Neuron (in vitro differentiated cells): ENCODE data around the gene TWIST2.

Experiments
- H2AFZ ChIP-seq: one replicate; pipeline ENCODE4 v1.6.1; 2013; ENCODE audit warnings: low read depth, mild to moderate bottlenecking, inconsistent platforms, low read length, moderate library complexity
- H3K27me3 ChIP-seq: one replicate; pipeline ENCODE4 v1.6.1; 2013; ENCODE audit warnings: low read length; ENCODE audit not compliant: insufficient read depth
- H3K36me3 ChIP-seq: one replicate; pipeline ENCODE4 v1.6.1; 2013; ENCODE audit warnings: low read length; ENCODE audit not compliant: insufficient read depth
- H3K4me1 ChIP-seq: one replicate; pipeline ENCODE4 v1.6.1; 2013; ENCODE audit warnings: low read length; ENCODE audit not compliant: insufficient read depth
- H3K4me3 ChIP-seq: 2 replicates; pipeline ENCODE4 v1.5.1; 2013; ENCODE audit warnings: mild to moderate bottlenecking, low read length, moderate library complexity
- H3K9me3 ChIP-seq: one replicate; pipeline ENCODE4 v1.6.1; 2013; ENCODE audit warnings: low read length

The TWIST2 gene

DNA sequence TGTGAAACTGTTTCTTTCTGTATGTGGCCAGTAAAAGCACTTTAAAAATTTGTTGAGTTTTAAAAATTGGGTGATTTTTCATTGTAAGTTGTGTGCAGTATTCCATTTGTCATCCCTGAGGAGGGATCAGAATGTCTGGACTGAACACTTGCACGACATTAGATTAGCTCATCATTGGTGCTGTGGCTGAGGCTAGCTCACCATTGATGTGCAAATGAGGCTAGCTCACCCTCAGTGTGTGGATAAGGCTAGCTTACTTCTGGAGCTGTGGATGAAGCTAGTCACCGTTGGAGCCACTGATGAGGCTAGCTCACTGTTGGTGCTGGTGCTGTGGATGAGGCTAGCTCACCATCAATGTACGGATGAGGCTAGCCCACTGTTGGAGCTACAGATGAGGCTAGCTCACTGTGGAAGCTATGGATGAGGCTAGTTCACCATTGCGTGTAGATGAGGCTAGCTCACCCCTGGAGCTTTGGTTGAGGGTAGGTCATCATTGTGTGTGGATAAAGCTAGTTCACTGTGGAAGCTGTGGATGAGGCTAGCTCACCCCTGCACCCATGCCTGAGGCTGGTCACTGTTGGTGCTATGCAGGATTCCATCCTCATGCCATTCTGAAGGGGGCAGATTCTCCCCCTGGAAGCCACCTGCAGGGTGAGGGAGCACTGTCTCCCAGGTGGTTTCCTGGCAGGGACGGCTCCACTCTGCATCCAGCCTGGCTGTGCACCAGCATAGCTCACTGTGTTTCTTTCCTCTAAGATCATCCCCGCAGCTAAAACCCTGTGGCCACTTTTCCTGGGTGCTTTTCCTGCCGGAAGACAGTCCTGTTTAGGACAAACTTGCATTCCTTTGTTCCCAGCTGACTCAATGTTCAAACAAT is 101.1 kb downstream of the TWIST2 start:
- Histone ChIP-seq H3K36me3 (no peaks in the 10 kb centered on the region), H2AFZ (no peak overlapping the region), H3K27me3 (no peaks in the 10 kb centered on the region), H3K4me1 (no peaks in the 10 kb centered on the region), H3K9me3 (peaks cover 1% of the 10 kb centered on the region), H3K4me3 (no peak overlapping the region)

- Histone ChIP-seq H3K4me1 (no peaks in the 10 kb centered on the region), H3K9me3 (peaks cover 1% of the 10 kb centered on the region), H3K36me3 (no peaks in the 10 kb centered on the region)
Measured at GRCh38 chr2:238949710-238950345, 101.9 kb downstream of the TWIST2 start.

GRCh38 chr2:238950551-238950950 is 102.7 kb downstream of the TWIST2 start:
- no peaks in the 10 kb centered on the region for H3K27me3 ChIP-seq
- H3K4me3 ChIP-seq: no peak overlapping the region
- H3K4me1 ChIP-seq: no peaks in the 10 kb centered on the region

More at GRCh38 chr2:238949710-238950345, 101.9 kb downstream of the TWIST2 start:
- Histone ChIP-seq H3K4me3 (no peak overlapping the region), H2AFZ (no peak overlapping the region), H3K27me3 (no peaks in the 10 kb centered on the region)

DNA sequence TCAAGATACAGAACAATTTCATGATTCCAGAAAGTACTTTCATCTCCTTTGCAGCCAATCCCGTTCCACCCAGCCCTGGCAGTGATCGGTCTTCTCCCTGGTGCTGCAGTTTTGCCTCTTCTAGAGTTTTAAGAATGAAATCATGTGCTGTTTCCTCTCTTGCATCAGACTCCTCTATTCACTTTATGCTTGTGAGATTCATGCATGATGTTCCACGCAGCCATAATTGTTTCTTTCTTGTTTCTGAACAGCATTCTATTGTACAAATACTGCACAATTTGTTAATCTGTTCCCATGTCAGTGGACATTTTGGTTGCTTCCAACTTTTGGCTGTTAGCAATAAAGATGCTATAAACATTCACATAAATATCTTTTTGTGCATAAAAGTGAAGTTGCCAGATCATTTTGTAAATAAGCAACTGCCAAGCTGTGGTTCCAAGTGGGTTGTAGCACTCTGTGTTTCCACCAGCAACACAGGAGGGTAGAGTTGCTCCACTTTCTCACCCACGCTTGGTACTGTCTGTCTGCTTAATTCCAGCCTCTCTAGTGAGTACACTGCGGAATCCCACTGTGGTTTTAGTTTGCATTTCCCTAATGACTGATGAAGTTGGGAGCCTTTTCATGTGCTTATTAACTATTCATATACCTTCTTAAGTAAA is 104.5 kb downstream of the TWIST2 start:
- Histone ChIP-seq H3K36me3 (no peaks in the 10 kb centered on the region), H3K9me3 (no peaks in the 10 kb centered on the region), H2AFZ (no peak overlapping the region), H3K4me1 (no peaks in the 10 kb centered on the region), H3K27me3 (no peaks in the 10 kb centered on the region), H3K4me3 (no peak overlapping the region)

More at GRCh38 chr2:238950551-238950950, 102.7 kb downstream of the TWIST2 start:
- H3K36me3 ChIP-seq: no peaks in the 10 kb centered on the region
- H2AFZ ChIP-seq: no peak overlapping the region
- H3K9me3 ChIP-seq: no peaks in the 10 kb centered on the region

- H3K36me3 ChIP-seq: no peaks in the 10 kb centered on the region
- H3K9me3 ChIP-seq: no peaks in the 10 kb centered on the region
- H3K4me1 ChIP-seq: no peaks in the 10 kb centered on the region
- H2AFZ ChIP-seq: no peak overlapping the region
- H3K27me3 ChIP-seq: no peaks in the 10 kb centered on the region
- no peak overlapping the region for H3K4me3 ChIP-seq
Measured at GRCh38 chr2:238954841-238955591, 107.1 kb downstream of the TWIST2 start.

- H3K4me1 ChIP-seq: no peaks in the 10 kb centered on the region
- H3K4me3 ChIP-seq: no peak overlapping the region
- H3K9me3 ChIP-seq: no peaks in the 10 kb centered on the region
- no peak overlapping the region for H2AFZ ChIP-seq
- no peaks in the 10 kb centered on the region for H3K27me3 ChIP-seq
- no peaks in the 10 kb centered on the region for H3K36me3 ChIP-seq
Measured at GRCh38 chr2:238955648-238956531, 108.0 kb downstream of the TWIST2 start.

GRCh38 chr2:238956676-238957075 is 108.8 kb downstream of the TWIST2 start:
- Histone ChIP-seq H3K36me3 (no peaks in the 10 kb centered on the region), H3K4me3 (no peak overlapping the region), H3K27me3 (no peaks in the 10 kb centered on the region), H3K4me1 (no peaks in the 10 kb centered on the region), H2AFZ (no peak overlapping the region), H3K9me3 (no peaks in the 10 kb centered on the region)
